ENCODE data around the gene SEMA6B.

DNA sequence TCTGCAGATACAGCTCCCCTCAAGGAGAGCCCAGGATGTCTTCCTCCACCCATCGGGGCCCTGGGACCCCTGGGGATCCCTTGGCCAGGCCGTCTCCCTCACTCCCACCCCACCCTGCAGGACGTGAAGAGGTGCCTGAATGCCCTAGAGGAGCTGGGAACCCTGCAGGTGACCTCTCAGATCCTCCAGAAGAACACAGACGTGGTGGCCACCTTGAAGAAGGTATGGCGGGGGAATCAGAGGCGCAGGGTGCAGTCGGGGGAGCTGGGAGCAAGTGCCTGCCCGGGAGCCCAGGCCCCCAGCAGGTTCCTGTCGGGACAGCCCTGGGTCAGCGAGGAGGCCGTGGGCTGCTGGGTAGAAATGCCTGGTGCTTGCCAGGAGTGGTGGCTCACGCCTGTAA is 60.8 kb downstream of the SEMA6B start:
- TF ChIP-seq, protein P1, sequence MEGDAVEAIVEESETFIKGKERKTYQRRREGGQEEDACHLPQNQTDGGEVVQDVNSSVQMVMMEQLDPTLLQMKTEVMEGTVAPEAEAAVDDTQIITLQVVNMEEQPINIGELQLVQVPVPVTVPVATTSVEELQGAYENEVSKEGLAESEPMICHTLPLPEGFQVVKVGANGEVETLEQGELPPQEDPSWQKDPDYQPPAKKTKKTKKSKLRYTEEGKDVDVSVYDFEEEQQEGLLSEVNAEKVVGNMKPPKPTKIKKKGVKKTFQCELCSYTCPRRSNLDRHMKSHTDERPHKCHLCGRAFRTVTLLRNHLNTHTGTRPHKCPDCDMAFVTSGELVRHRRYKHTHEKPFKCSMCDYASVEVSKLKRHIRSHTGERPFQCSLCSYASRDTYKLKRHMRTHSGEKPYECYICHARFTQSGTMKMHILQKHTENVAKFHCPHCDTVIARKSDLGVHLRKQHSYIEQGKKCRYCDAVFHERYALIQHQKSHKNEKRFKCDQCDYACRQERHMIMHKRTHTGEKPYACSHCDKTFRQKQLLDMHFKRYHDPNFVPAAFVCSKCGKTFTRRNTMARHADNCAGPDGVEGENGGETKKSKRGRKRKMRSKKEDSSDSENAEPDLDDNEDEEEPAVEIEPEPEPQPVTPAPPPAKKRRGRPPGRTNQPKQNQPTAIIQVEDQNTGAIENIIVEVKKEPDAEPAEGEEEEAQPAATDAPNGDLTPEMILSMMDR (IDR thresholded peaks at IDR 0.05): no peak
- TF ChIP-seq POLR2AphosphoS5 (IDR thresholded peaks at IDR 0.05; ENCODE audit: low read depth, low read length): no peak
- TF ChIP-seq TCF7L2 (IDR thresholded peaks at IDR 0.05; ENCODE audit: low read depth, low read length): no peak
- TF ChIP-seq, protein P2, sequence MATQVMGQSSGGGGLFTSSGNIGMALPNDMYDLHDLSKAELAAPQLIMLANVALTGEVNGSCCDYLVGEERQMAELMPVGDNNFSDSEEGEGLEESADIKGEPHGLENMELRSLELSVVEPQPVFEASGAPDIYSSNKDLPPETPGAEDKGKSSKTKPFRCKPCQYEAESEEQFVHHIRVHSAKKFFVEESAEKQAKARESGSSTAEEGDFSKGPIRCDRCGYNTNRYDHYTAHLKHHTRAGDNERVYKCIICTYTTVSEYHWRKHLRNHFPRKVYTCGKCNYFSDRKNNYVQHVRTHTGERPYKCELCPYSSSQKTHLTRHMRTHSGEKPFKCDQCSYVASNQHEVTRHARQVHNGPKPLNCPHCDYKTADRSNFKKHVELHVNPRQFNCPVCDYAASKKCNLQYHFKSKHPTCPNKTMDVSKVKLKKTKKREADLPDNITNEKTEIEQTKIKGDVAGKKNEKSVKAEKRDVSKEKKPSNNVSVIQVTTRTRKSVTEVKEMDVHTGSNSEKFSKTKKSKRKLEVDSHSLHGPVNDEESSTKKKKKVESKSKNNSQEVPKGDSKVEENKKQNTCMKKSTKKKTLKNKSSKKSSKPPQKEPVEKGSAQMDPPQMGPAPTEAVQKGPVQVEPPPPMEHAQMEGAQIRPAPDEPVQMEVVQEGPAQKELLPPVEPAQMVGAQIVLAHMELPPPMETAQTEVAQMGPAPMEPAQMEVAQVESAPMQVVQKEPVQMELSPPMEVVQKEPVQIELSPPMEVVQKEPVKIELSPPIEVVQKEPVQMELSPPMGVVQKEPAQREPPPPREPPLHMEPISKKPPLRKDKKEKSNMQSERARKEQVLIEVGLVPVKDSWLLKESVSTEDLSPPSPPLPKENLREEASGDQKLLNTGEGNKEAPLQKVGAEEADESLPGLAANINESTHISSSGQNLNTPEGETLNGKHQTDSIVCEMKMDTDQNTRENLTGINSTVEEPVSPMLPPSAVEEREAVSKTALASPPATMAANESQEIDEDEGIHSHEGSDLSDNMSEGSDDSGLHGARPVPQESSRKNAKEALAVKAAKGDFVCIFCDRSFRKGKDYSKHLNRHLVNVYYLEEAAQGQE (IDR thresholded peaks at IDR 0.05; ENCODE audit: insufficient read depth in 1 of 2, low read depth in 2 of 2, low read length in 1 of 2): no peak
- no peak for TF ChIP-seq SIN3A (IDR thresholded peaks at IDR 0.05; ENCODE audit: borderline replicate concordance, insufficient read depth, low read depth, low read length)

Measured in Panc1 (cell line).